HT1080 (cell line): ENCODE results near the gene GAL. TPM values are rescaled to one million over a fixed set of nuclear protein-coding genes. Genes with fewer than 3 reads are reported as not detected.

ENCODE experiments used
- DNase-seq: peaks from one replicate; pipeline ENCODE4 v3.0.0-alpha.2; 2015; ENCODE audit warnings: low read depth
- total RNA-seq: library from RNA; depleted of rRNA; stranded (reverse); fragments of >200 nt; shearing (Covaris generic); gene quantifications from 2 replicates; pipeline ENCODE4 v1.2.3, GENCODE V29; 2014

The GAL gene
- total RNA-seq, 1 experiment from 2014 or later, result not detected

- no peak for DNase-seq
These were observed 25.7 kb upstream of the GAL start for GRCh38 chr11:68658661-68659060.

GRCh38 chr11:68659158-68659921, 25.0 kb upstream of the GAL start:
- DNase-seq, result peak; percentile 87

GRCh38 chr11:68660066-68660810, 24.1 kb upstream of the GAL start:
- DNase-seq, result no peak

GRCh38 chr11:68661014-68661413, 23.3 kb upstream of the GAL start:
- no peak for DNase-seq

- DNase-seq, result no peak
These were observed 22.4 kb upstream of the GAL start for GRCh38 chr11:68661697-68662603.

- DNase-seq, result no peak
These were observed 20.8 kb upstream of the GAL start for GRCh38 chr11:68663482-68664010.

GRCh38 chr11:68664141-68664540, 20.2 kb upstream of the GAL start:
- DNase-seq, result no peak

GRCh38 chr11:68664906-68665305, 19.4 kb upstream of the GAL start:
- DNase-seq, result no peak

- DNase-seq, result no peak
These were observed 18.9 kb upstream of the GAL start for GRCh38 chr11:68665436-68665835.

- DNase-seq, result no peak
These were observed 17.5 kb upstream of the GAL start for GRCh38 chr11:68666849-68667248.

GRCh38 chr11:68667511-68668500, 16.5 kb upstream of the GAL start:
- no peak for DNase-seq

- no peak for DNase-seq
These were observed 14.8 kb upstream of the GAL start for GRCh38 chr11:68669301-68670090.

- no peak for DNase-seq
These were observed 13.9 kb upstream of the GAL start for GRCh38 chr11:68670208-68670992.

GRCh38 chr11:68673306-68673945, 10.9 kb upstream of the GAL start:
- no peak for DNase-seq

GRCh38 chr11:68673991-68674390, 10.4 kb upstream of the GAL start:
- DNase-seq, result no peak

- DNase-seq, result no peak
These were observed 9.9 kb upstream of the GAL start for GRCh38 chr11:68674461-68674860.

- peak; percentile 96 for DNase-seq
These were observed 6.9 kb upstream of the GAL start for GRCh38 chr11:68677432-68677831.

- DNase-seq, result no peak
These were observed 6.3 kb upstream of the GAL start for GRCh38 chr11:68678031-68678441.
